ENCODE data around the gene SPATS2L. TPM values are rescaled to one million over a fixed set of nuclear protein-coding genes. Genes with fewer than 3 reads are reported as not detected.

SPATS2L gene
- total RNA-seq, 1 donor from 2014 or later = 38.0 TPM

DNA sequence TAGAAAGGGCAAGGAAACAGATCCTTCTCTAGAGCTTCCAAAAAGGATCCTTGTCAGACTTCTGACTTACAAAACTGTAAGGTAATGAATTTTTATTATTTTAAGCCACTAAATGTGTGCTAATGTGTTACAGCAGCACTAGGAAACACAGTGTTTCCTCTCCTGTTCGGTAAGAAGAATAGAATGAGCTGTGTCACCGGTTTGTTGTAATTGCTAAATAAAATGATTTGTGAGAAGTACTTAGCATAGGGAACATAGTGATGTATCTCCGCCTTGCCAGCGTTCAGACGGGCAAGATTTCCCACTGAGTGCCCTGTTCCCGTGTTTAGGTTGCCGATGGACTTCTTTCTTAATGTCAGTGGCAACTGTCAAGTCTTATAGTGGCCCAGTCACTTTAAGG lies 57.6 kb downstream of the SPATS2L start:
- H3K4me3 Mint-ChIP-seq = no peak overlapping the region
- DNase-seq (ENCODE audit: low spot score) = no peak
- H3K27ac Mint-ChIP-seq = no peak overlapping the region
- no peaks in the 10 kb centered on the region for H3K4me1 Mint-ChIP-seq (ENCODE audit: low read depth)
- no peaks in the 10 kb centered on the region for H3K36me3 Mint-ChIP-seq (ENCODE audit: low read depth)
- H3K27me3 Mint-ChIP-seq (ENCODE audit: insufficient read depth) = peaks cover 2% of the 10 kb centered on the region
- intact Hi-C loops (cut with micrococcal nuclease) = no loop called here
- no peaks in the 10 kb centered on the region for H3K9me3 Mint-ChIP-seq

DNA sequence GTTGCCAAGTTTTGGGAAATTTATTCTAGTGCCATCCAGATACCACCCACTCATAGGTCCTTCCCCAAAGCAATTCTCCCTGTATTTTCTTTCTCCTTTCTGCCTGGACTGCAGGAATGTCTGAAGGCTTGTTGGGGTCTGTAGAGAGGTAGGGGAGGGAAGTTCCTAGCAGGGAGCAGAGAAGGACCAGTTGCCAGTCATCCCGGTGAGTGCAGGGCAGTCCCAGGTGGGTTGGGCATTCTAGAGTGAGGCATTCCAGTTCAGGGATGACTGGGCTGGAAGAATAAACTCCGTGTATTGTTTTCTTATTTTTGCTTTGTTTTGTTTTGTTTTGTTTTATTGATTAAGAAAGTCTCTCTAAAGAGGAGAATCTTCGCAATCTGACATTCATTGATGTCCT lies 58.1 kb downstream of the SPATS2L start:
- Mint-ChIP-seq H3K4me3 (no peak overlapping the region), H3K9me3 (no peaks in the 10 kb centered on the region), H3K4me1 (ENCODE audit: low read depth) (no peaks in the 10 kb centered on the region), H3K27me3 (ENCODE audit: insufficient read depth) (peaks cover 2% of the 10 kb centered on the region), H3K36me3 (ENCODE audit: low read depth) (peaks cover 1% of the 10 kb centered on the region), H3K27ac (no peak overlapping the region)
- intact Hi-C loops (cut with micrococcal nuclease) = no loop called here
- DNase-seq (ENCODE audit: low spot score) = no peak

DNA sequence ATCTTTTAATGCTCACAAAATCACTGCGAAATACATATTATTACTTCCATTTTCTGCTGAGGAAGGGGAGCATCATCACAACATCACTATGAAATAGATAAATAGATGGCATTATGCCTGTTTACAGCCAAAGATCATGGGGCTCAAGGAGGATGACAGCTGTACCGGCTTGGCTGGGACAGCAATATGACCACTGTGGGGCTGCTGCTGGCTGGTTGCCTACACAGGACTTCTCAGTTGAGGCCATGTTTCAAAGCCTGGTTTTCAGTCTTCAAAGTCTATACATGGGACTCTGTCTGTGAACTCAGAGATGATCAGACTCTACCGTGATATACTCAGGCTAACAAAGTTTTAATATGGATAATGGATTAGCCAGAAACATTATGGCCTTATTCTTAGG lies 58.7 kb downstream of the SPATS2L start:
- Mint-ChIP-seq H3K4me1 (ENCODE audit: low read depth) (no peaks in the 10 kb centered on the region), H3K9me3 (no peaks in the 10 kb centered on the region), H3K36me3 (ENCODE audit: low read depth) (peaks cover 6% of the 10 kb centered on the region), H3K27me3 (ENCODE audit: insufficient read depth) (peaks cover 2% of the 10 kb centered on the region), H3K4me3 (no peak overlapping the region), H3K27ac (no peak overlapping the region)
- intact Hi-C loops (cut with micrococcal nuclease) = no loop called here
- DNase-seq (ENCODE audit: low spot score) = no peak

DNA sequence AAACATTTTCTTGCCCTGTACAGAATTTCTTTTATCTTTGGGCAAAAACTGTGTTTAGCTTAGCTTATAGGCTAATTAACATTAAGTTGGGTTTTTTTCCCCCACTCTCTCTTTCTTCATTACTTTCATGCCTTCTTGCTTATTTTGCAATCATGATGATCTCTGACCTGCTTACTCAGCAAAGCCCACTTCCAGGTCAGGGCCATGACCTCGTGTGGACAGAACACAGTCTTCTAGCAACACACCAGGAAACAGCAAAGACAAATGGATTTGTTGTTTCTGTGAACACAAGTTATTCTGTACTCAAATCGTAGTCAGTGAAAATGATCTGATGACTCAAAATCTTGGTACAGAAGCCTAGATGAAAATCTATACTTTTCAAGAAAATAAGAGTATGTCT lies 60.7 kb downstream of the SPATS2L start:
- Mint-ChIP-seq H3K27me3 (ENCODE audit: insufficient read depth) (no peaks in the 10 kb centered on the region), H3K4me3 (no peak overlapping the region), H3K36me3 (ENCODE audit: low read depth) (peaks cover 6% of the 10 kb centered on the region), H3K9me3 (no peaks in the 10 kb centered on the region), H3K4me1 (ENCODE audit: low read depth) (no peaks in the 10 kb centered on the region), H3K27ac (no peak overlapping the region)
- DNase-seq (ENCODE audit: low spot score) = no peak
- intact Hi-C loops (cut with micrococcal nuclease) = no loop called here

DNA sequence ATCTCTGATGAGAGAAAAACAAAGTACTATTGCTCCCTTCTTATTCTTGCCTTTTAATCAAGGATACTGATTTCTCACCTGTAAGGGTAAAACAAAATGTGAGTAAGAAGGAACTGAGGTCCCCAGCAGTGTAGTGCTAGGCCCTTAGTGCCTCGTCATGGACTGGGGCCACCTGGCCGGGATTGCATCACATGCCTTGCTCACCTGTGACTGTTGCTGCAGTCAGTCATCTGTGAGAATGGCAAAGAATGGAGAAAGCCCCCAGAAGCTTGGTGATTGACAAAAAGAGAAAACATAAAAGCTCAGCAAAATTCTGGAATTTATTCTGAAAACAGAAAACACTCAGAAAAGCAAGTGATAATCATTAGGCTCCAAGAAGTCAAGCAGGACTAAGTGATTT lies 63.4 kb downstream of the SPATS2L start:
- intact Hi-C loops (cut with micrococcal nuclease) = loop anchor here (5.0 to 10.0 kb wide), 4 partner anchors 157 to 495 kb away; partner anchors contain the start of genes CLK1 and SGO2
- DNase-seq (ENCODE audit: low spot score) = no peak
- H3K27me3 Mint-ChIP-seq (ENCODE audit: insufficient read depth) = no peaks in the 10 kb centered on the region
- no peaks in the 10 kb centered on the region for H3K9me3 Mint-ChIP-seq
- H3K4me1 Mint-ChIP-seq (ENCODE audit: low read depth) = peaks cover 18% of the 10 kb centered on the region
- H3K4me3 Mint-ChIP-seq = no peak overlapping the region
- no peak overlapping the region for H3K27ac Mint-ChIP-seq
- peaks cover 8% of the 10 kb centered on the region for H3K36me3 Mint-ChIP-seq (ENCODE audit: low read depth)

DNA sequence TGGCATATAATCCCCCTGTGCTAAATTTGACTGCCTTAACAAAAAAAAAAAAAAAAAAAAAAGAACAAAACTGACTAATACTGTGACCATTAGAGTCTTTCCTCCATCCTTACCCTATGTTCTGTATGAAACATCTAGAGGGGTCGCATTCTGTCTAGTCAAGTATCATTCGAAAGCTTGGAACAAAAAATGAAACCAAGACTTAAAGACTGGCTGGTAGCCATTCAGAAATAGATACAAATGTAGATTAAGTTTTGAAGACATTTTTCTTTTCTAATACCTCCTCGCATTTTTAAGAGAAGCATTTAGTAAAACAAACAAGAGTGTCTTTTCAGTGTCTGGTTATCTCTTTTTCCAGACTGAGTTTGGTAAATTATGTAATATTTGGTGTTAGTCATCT lies 66.7 kb downstream of the SPATS2L start:
- Mint-ChIP-seq H3K27ac (peak overlapping the region; percentile 86), H3K9me3 (no peaks in the 10 kb centered on the region), H3K27me3 (ENCODE audit: insufficient read depth) (no peaks in the 10 kb centered on the region), H3K4me1 (ENCODE audit: low read depth) (peaks cover 51% of the 10 kb centered on the region), H3K4me3 (peak overlapping the region; percentile 51), H3K36me3 (ENCODE audit: low read depth) (peaks cover 8% of the 10 kb centered on the region)
- DNase-seq (ENCODE audit: low spot score) = no peak
- intact Hi-C loops (cut with micrococcal nuclease) = loop anchor here (5.0 to 10.0 kb wide), 4 partner anchors 154 to 492 kb away; partner anchors contain the start of genes CLK1 and SGO2

DNA sequence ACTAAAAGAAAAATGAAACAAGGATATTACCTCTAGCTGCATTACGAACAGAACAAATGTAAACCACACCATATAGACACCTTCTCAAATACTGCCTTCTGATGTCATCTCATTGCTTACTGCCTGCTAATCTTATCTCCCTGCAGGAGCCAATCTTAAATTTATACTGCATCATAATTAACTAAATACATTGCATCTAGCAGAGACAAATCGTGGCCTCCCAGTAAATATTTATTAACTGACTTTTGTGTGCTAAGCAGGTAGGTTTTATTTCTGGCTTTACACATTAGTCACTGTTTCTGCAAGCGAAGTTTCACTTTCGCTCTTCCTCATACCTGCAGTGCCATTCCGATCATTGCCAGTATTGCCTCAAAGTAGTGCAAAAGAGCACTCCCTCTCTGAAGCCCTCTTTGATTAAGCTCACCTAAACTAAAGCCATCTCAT lies 67.5 kb downstream of the SPATS2L start:
- DNase-seq (ENCODE audit: low spot score) = peak; percentile 49
- Mint-ChIP-seq H3K9me3 (no peaks in the 10 kb centered on the region), H3K27ac (peak overlapping the region; percentile 86), H3K4me3 (peak overlapping the region; percentile 79), H3K4me1 (ENCODE audit: low read depth) (peaks cover 55% of the 10 kb centered on the region), H3K36me3 (ENCODE audit: low read depth) (peaks cover 8% of the 10 kb centered on the region), H3K27me3 (ENCODE audit: insufficient read depth) (no peaks in the 10 kb centered on the region)
- intact Hi-C loops (cut with micrococcal nuclease) = loop anchor here (1.0 to 10.0 kb wide), 10 partner anchors 9 to 491 kb away; partner anchors contain the start of genes CLK1, SGO2 and SPATS2L

DNA sequence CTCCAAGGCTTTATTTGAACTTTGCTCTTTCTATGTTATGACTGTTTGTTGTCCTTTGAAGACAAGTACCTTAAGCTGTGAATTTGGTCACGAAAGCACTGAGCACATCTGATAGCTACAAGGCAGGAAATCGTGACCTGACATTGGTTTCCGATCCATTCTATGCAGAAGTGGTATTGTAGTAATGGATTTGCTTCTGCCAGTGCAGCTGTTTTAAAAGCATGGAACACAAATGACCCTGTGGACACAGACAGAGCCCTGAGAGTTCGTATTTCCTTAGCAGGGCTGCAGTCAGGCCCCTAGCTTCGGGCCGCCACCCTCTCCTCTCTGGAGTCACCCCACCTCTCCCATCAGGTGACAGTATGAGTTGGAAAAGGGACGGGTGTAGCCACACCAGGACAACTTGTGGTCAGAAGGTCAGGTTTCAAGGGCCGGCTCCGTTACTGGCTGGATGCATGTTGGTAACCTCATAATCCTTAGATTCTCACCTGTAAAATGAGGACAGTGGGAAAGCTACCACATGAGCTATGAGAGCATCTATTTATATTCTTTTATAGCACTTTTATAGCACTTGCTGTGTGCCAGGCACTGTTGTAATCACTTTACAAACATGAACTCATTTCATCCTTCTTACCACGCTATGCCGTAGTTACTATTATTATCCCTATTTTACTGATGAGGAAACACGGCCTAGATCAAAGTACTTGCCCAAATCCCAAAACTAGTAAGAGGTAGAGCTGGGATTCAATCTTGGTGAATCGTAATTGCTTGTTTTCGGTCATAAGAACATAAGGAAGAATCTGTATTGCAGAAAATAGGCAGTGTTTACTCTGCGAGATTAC lies 70.2 kb downstream of the SPATS2L start:
- peak overlapping the region; percentile 2 for H3K27ac Mint-ChIP-seq
- H3K4me3 Mint-ChIP-seq = no peak overlapping the region
- peaks cover 2% of the 10 kb centered on the region for H3K36me3 Mint-ChIP-seq (ENCODE audit: low read depth)
- H3K4me1 Mint-ChIP-seq (ENCODE audit: low read depth) = peaks cover 82% of the 10 kb centered on the region
- intact Hi-C loops (cut with micrococcal nuclease) = loop anchor here (10.0 kb wide), 1 partner anchor 488 kb away; the partner anchor contains the start of gene CLK1
- no peaks in the 10 kb centered on the region for H3K9me3 Mint-ChIP-seq
- peaks cover 2% of the 10 kb centered on the region for H3K27me3 Mint-ChIP-seq (ENCODE audit: insufficient read depth)
- peak; percentile 22 for DNase-seq (ENCODE audit: low spot score)

DNA sequence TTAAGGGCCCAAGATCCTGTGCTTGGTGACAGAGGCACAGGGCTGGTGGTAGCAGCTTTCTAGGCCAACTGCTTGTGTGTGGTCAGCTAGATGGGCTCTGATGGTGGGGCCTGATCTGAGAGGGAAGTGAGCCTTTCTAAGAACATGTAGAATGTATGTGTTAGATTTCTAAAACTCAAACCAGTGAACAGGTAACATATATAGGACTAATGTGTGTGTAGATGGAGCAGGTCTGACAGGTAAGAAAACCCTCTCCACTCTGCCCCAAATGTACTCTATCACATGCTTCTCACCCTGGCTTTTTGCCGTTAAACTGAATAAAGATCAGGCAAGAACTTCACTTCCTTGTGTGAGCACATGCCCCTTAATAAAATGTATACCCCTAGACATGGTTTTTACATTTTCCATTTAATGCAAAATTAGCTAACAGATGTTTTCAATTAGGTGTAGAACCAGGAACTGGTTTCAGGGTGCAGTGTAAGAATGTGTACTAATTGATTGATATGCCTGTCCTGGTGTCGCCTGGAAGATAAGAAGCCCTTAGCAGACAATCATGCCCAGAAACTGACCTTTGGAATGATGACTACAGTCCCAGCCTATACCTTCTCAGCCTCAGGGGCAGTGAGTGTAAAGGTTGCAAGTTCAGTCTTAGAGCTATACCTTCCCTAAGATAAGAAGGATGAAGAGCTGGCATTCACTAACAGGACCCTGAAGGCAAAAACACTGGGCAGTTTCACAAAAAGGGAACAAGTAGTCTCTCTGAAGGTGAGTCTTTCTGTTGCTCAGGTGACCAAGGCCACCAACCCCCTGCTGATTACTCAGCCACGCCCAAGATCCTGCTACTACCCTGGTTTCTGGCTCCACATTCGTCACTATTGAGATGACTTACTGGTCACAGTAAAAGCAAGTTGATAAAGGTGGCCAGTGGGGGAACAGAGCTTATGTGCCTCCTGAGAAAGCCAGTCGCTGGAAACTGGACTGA lies 71.2 kb downstream of the SPATS2L start:
- Mint-ChIP-seq H3K4me3 (no peak overlapping the region), H3K36me3 (ENCODE audit: low read depth) (peaks cover 2% of the 10 kb centered on the region), H3K4me1 (ENCODE audit: low read depth) (peaks cover 84% of the 10 kb centered on the region), H3K27ac (no peak overlapping the region), H3K27me3 (ENCODE audit: insufficient read depth) (peaks cover 2% of the 10 kb centered on the region), H3K9me3 (no peaks in the 10 kb centered on the region)
- intact Hi-C loops (cut with micrococcal nuclease) = loop anchor here (2.0 to 10.0 kb wide), 2 partner anchors 19 to 487 kb away; partner anchors contain the start of gene CLK1
- DNase-seq (ENCODE audit: low spot score) = no peak

DNA sequence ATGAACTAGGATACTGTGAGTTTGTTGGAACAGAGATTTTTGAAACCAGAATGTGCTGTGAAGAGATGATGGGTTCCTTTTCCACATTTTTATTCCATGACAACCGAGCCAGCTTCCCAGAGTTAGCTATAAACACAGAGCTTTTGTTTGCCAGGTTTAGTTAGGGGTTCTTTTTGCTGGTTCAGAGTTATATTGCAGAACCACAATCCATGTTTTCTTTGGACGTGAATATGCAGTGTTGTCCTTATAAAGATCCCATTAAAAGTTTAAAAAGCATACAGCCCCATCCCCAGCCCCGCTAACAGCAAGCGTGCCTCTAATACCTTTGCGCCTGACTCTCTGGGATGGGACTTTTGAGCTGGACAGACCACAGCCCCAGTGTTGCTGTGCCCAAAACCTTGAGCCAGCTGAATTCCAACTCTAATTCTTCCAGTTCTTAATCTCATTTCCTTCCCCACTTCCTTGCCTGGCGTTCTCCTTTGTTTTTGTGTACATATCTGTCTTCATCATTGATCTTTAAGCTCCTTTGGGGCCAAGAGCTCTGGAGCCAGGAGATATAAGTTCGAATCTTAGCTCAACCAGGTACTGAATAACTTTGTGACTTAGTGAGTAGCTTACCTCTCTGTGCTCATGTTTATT lies 72.3 kb downstream of the SPATS2L start:
- no peak overlapping the region for H3K27ac Mint-ChIP-seq
- DNase-seq (ENCODE audit: low spot score) = no peak
- H3K36me3 Mint-ChIP-seq (ENCODE audit: low read depth) = peaks cover 3% of the 10 kb centered on the region
- H3K4me3 Mint-ChIP-seq = no peak overlapping the region
- peaks cover 88% of the 10 kb centered on the region for H3K4me1 Mint-ChIP-seq (ENCODE audit: low read depth)
- H3K27me3 Mint-ChIP-seq (ENCODE audit: insufficient read depth) = peaks cover 2% of the 10 kb centered on the region
- H3K9me3 Mint-ChIP-seq = no peaks in the 10 kb centered on the region
- intact Hi-C loops (cut with micrococcal nuclease) = loop anchor here (2.0 to 10.0 kb wide), 2 partner anchors 18 to 486 kb away; partner anchors contain the start of gene CLK1

DNA sequence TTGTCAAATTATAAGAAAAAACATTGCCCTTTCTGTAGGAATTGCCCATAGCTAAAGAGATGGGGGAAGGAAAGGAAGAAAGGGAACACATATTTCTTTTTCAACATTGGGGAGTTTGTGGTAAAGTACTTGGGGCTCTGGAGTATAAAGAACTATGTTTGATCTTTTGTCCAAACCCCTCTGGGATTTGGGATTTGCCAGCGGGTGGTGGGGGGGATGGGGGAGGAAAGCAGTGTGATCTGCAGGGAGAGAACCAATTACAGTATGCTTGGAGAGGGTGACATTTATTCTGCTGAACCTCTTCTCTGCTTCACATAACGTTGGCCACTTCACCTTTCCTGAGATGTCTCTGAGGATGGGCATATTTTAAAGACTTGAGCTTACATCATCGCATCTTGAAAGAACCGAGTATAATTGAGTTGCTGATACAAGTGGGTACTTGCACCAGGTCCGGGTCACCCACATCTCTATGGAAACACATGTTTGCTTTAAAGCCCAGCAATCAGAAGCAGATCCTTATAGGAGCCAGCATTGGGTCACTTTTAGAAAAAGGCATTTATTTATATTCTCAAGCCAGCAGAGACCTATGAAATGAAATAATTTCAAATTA lies 73.1 kb downstream of the SPATS2L start:
- intact Hi-C loops (cut with micrococcal nuclease) = loop anchor here (2.0 to 10.0 kb wide), 2 partner anchors 17 to 485 kb away; partner anchors contain the start of gene CLK1
- H3K36me3 Mint-ChIP-seq (ENCODE audit: low read depth) = peaks cover 1% of the 10 kb centered on the region
- H3K4me1 Mint-ChIP-seq (ENCODE audit: low read depth) = peaks cover 83% of the 10 kb centered on the region
- no peak for DNase-seq (ENCODE audit: low spot score)
- H3K27ac Mint-ChIP-seq = no peak overlapping the region
- H3K9me3 Mint-ChIP-seq = no peaks in the 10 kb centered on the region
- peaks cover 2% of the 10 kb centered on the region for H3K27me3 Mint-ChIP-seq (ENCODE audit: insufficient read depth)
- H3K4me3 Mint-ChIP-seq = no peak overlapping the region

DNA sequence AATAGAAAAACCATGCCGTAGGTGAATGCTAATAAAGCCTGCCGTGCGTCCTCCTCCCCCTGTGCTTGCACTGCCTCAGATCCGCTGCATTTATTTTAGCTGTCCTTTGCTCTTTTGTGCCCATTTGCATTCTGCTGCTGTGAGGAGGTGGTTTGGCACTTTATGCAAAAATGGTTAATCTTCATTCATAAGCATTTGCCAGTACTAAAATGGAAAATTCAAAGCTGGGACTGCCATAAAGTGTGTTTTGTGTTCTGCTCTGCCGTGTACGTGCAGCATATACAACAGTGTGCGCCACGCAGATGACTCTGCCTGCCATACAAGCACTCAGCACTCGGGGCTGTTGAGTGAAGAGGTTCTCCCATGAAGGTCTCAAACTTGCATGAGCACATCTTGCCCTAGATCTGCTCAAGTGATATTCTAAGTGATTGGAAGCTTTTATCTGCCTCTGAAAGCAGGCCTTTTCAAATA lies 73.6 kb downstream of the SPATS2L start:
- Mint-ChIP-seq H3K27me3 (ENCODE audit: insufficient read depth) (peaks cover 2% of the 10 kb centered on the region), H3K27ac (no peak overlapping the region), H3K4me3 (no peak overlapping the region), H3K9me3 (no peaks in the 10 kb centered on the region), H3K36me3 (ENCODE audit: low read depth) (peaks cover 2% of the 10 kb centered on the region), H3K4me1 (ENCODE audit: low read depth) (peaks cover 83% of the 10 kb centered on the region)
- DNase-seq (ENCODE audit: low spot score) = no peak
- intact Hi-C loops (cut with micrococcal nuclease) = no loop called here
